Measurements from ENCODE around the gene CACNA1H. TPM values are rescaled to one million over a fixed set of nuclear protein-coding genes. Genes with fewer than 3 reads are reported as not detected.
A peak's percentile ranks its signal among the peaks of the same experiment; 100 is the strongest.

The CACNA1H gene
- total RNA-seq, 1 donor from 2014 or later, result 3.2 TPM

DNA sequence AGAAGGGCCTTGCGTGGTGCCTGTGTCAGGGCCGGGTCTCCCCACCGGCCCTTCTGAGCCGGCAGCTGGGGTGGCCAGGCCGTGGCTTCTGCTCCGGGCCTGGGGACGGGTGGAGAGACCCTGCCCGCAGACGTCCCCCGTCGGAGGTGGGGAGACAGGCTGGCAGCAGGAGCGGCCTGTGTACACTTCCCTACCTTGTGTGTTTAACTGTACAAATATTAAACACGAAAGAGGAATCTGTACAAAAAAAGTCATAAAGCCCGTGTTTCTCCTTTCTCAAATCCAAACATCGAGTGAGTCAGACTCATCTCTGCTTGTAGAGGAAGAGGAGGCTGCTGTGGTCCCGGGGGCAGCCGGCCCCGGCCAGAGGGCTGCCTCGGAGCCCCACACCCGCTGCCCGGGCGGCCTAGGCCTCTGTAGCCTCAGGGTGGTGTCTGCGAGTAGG lies 2.0 kb downstream of the CACNA1H start:
- no peak for ATAC-seq
- intact Hi-C loops (cut with micrococcal nuclease), result no loop called here

DNA sequence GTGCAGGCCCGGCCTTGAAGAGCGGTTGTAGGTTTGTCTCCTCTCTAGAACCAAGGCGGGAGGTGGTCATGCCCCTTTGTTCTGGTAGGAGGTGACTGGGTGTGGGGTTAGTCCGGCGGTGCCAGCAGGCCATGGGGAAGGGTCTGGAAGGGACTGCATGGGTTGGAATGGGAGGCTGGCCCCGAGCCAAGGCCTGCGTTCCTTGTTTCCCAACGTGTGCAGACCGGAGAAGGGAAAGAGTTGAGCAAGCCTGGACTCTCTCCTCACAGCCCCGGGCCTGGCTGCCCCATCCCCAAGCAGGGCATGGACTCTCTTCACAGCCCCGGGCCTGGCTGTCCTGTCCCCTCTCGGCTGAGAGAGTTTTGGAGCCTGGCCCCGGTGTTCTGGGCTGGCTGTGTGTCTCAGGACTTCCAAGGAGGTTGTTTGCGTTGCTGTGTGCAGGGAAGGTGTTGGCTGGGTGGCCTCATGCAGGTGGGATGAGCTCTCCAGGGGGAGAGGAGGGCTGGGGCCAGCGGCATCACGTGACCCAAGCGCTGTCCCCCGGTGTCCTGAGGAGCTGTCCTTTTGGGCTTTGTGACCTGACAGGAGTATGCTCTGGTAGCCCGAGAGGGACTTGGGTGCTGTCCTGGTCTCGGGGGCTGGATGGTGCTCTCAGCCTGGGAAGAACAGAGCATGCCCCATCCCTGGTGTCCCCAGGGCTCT lies 2.6 kb downstream of the CACNA1H start:
- DNase-seq (no peak), ATAC-seq (no peak)
- intact Hi-C loops (cut with micrococcal nuclease), result no loop called here

More for the DNA sequence above, 2.0 kb downstream of the CACNA1H start:
- DNase-seq, result no peak

DNA sequence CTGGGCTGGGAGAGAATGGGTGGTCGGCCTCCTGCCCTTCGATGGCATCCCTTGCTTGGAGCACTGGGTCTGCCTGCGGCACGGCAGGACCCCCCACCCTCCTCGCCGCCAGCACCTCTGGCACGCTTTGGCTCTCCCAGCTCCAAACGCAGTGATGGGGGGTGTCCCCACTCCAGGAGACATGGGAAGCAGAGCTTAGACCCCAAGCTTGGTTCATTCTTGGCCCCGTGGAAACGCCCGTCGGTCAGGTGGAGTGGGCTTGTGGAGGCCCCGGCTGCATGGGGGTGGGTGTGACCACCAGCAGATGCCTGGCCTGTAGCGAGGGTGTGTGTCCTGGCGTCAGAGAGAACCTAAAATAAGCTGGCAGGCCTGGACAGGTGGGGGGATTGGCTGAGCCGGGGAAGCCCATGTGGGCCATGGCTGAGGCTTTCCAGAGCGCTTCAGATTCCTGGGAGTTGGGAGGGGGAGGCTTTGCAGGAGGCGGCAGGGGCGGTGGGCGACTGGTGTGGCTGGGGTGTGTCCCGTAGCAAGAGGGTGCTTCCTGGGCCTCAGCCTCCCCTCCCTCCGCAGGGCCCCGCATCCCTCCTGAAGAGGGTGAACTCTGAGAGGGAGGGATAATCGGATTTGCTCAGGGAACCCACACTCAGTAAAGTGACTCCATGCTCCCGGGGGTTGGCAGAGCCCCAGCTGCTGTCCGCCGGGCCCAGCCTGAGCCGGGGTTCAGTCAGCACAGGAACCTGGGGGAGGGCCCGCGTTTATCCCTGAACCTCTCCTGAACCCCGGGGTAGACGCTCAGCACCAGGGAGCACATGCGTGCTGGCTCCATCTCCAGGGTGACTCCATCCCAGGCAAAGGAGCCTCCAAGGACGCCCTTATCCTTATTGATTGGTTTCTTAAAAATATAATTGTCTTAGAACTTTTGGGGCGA lies 3.4 kb downstream of the CACNA1H start:
- intact Hi-C loops (cut with micrococcal nuclease), result no loop called here
- DNase-seq (no peak), ATAC-seq (no peak)

GRCh38 chr16:1156983-1157638 lies 4.2 kb downstream of the CACNA1H start:
- ATAC-seq (no peak), DNase-seq (peak; percentile 59)
- intact Hi-C loops (cut with micrococcal nuclease), result no loop called here

GRCh38 chr16:1157639-1158455 lies 4.9 kb downstream of the CACNA1H start:
- peak; percentile 27 for ATAC-seq
- peak; percentile 71 for DNase-seq
- intact Hi-C loops (cut with micrococcal nuclease), result no loop called here

DNA sequence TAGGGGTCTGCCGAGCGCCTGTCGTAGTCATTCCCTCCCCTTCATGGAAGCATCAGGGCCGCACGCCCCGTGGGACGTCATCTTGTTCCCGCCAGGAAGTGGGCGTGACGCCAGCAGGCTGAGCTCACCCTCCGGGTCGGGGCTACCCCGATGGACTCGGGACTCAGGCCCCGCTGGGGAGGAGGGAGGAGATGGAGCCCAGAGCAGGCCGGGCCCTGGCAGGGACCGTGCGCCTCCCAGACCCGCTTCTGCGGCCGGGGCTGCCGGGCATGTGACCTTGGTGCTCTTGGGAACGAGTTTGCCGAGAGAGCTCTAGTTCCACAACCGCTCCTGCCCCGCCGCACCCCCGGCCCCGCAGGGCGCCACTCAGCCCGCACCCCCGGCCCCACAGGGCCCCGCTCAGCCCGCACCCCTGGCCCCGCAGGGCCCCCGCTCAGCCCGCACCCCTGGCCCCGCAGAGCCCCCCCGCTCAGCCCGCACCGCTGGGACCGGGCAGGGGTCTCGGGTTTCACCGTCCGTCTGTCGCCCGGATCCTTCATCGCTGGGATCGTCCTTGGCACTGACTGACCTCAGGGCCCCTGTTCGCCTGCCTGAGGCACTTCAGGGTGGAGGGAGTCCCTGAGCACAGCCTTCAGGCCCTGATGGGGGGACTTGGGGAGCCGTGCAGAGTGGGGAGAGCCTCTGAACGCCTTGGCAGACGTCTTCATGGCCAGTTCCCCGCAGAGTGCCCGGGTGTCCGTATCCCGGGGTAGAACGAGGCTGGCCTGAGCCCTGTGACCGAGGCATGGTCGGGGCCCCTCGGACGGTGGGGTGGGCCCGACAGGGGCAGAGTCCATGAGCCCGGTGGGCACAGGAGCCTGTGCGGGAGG lies 5.8 kb downstream of the CACNA1H start:
- DNase-seq (peak; percentile 83), ATAC-seq (peak; percentile 21)
- intact Hi-C loops (cut with micrococcal nuclease), result no loop called here

DNA sequence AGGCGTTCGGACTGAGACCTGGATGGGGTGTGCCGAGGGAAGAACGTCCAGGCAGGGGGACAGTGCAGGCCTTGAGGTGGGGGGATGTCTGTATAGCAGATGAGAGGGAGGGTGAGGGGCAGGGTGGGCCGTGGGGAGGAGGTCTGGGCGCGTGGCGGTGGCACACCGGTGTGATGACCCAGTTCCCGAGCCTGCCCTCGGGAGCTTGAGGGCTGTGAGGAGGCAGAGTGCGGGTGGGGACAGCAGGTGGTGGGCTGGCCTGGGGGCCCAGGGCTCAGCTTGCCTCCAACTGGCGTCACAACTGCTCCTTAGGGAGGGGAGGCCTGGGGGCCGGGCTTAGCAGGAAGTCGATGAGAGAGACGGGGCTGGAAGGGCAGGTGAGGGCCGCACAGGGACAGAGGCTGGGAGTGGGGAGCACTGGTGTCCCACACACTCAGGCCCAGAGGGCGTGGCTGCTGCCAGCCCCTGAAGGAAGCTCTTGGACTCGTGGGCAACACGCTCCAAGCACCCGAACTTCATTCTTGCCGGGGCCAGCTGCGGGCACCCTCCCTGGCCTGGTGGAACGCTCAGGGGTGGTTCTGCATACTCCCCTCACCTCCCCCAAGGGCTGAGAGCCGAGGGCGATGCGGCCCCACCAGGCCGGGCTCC lies 6.5 kb downstream of the CACNA1H start:
- no peak for DNase-seq
- no peak for ATAC-seq
- intact Hi-C loops (cut with micrococcal nuclease), result no loop called here

DNA sequence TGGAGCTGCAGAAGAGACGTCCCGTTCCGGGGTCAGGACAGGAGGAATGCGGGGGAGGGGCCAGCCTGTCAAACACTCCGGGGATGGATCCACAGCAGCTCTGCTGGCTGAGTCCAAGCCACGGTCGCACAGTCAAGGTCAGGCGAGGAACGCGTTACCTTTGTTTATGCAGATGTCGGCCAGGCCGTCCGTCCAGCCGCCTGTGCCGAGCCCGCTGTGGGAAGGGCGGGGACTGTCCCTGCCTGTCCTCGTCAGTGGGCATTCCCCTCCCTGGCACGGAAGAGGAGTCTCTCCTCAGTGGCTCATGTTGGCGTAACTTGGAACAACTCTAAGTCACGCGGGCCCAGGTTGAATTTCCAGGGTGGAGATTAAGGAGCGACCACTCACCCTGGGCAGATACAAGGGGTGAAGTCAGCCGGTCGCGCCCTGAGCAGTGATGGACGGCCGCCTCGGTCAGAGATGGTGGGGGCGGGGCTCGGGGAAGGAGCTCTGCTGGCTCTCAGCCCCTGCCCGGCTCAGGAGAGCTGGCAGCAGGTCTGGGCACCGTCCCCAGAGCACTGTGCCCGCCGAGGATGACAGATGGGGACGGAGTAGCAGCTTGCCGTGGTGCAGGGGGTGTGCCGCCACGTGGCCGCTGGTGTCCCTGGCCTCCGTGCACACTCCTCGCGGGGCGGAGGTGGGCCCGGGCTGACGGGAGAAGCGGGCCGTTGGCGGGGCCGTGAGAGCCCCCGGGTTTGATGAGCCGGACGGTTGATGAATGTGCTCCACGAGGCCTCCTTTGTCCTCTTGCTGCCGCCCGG lies 7.3 kb downstream of the CACNA1H start:
- DNase-seq, result peak; percentile 86
- ATAC-seq, result peak; percentile 87
- intact Hi-C loops (cut with micrococcal nuclease), result no loop called here

GRCh38 chr16:1160773-1161348 lies 8.0 kb downstream of the CACNA1H start:
- DNase-seq, result no peak
- intact Hi-C loops (cut with micrococcal nuclease), result no loop called here
- no peak for ATAC-seq

DNA sequence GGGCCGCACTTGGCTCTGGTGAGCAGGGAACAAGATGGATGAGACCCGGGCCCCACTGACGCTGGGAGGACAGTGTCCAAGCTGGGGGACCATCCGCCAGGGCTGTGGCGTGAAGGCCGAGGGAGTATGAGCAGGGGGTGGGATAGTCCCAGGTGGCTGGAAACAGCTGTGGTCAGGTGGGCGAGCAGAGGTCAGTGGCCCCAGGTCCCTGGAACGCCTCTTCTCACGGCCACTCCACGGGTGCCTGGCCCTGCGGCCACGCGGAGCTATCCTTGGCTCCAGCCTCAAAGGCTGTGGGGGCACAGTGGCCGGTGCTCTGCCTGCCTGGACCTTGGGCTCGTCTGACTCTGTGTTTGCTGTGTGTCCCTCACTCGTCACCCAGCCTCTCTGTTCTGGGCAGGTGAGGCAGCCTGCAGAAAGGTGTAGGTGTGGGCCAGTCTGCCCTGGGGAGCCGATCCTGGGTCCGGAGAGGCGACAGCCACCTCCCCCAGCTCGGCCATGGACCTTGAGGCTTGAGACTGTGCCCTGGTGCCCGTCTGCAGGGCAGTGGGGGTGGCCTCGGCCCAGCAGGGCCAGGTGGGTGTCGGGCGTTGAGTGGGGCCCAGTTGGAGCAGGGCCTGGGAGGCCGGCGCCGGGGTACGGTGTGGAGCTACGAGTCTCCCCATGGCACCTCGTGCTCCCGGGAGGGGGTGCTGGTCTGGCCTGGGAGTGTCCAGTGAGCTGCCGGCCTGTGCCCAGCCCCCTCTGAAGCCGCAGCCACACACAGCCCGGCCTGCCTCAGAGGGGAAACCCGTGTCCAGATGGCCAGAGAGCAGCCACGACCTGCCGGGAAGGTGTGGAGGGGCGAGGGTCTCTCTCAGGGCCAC lies 10.0 kb downstream of the CACNA1H start:
- intact Hi-C loops (cut with micrococcal nuclease), result no loop called here
- DNase-seq, result no peak
- no peak for ATAC-seq

DNA sequence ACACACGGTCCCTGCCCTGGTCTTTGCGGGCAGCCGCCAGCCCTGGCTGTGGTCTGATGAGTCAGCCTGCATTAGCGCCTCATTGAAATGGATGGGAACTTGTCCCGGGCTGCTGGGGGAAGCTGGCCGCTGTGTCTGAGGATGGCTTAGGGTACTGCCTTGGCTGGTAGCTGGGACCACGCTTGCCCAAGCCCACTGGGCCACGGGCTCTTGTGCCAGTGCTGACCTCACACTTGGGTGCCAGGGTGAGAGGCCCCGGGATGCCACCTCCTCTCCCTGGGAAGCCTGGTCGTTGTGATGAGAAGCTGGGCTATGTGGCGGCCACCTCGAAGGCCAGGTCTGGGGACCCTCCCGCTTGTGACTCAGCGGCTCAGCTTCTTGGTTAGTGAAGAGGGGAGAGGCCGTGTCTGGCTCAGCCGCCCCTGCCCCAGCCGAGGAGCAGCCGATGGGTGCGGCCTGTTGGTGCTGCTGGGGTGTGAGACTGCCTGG lies 10.7 kb downstream of the CACNA1H start:
- ATAC-seq (no peak), DNase-seq (no peak)
- intact Hi-C loops (cut with micrococcal nuclease), result no loop called here

DNA sequence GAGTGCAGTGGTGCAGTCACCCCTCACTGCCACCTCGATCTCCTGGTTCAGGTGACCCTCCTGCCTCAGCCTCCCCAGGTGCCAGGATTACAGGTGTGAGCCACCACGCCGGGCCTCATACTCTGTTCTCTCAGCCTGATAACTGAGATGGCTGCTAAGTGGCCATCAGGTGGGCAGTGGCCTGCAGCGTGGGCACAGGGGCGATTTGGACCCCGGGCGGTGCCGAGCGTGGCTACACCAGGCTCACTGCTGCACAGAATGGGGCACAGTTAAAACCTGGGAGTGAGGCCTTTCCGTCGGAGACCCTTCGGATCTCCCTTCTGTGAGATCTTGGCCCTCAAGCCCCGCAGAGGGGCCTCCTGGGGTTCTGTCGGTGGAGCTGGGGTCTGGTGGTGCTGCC lies 11.5 kb downstream of the CACNA1H start:
- intact Hi-C loops (cut with micrococcal nuclease), result no loop called here
- ATAC-seq, result no peak
- no peak for DNase-seq

- DNase-seq, result no peak
- intact Hi-C loops (cut with micrococcal nuclease), result no loop called here
- ATAC-seq, result no peak
Measured at GRCh38 chr16:1164975-1165374, 12.1 kb downstream of the CACNA1H start.

DNA sequence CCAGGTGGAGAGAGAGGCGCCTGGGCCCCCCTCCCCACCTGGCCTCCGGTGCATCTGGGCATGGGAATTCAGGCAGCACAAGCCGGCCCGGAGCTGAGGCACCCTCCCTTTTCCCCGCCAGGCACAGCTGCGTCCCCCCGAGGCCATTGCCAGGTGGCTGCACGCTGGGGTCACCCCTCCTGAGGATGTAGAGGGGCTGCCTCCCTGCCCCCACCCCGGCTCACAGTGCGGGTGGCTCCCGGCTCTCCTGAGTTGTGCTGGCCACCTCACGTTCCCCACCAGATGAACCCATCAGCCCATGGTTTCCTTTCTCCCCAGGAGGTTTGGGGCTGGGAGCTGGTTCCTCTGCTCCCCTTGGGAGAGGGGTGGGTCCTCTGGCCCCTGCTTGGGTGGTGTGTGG lies 12.6 kb downstream of the CACNA1H start:
- DNase-seq (no peak), ATAC-seq (no peak)
- intact Hi-C loops (cut with micrococcal nuclease), result no loop called here

- DNase-seq (no peak), ATAC-seq (no peak)
- intact Hi-C loops (cut with micrococcal nuclease), result no loop called here
Measured at GRCh38 chr16:1167276-1168107, 14.6 kb downstream of the CACNA1H start.

Data from left ventricle myocardium superior (tissue), 1 donor.